Peyer's patch (tissue), 4 donors: ENCODE data around the gene DDX39A.

Source experiments
- CTCF ChIP-seq, 6 experiments: fragments of 450-650 bp in 4 of 6; fragments of 200-600 bp in 2 of 6; sonication (generic) in 1 of 6; IDR thresholded peaks; one replicate each; pipeline ENCODE4 v1.5.1; 2017 to 2019; ENCODE audit warnings: antibody characterized with exemption in 6 of 6, mild to moderate bottlenecking in 3 of 6, moderate library complexity in 1 of 6
- POLR2A ChIP-seq, 2 donors: fragments of 450-650 bp; IDR thresholded peaks; one replicate each; pipeline ENCODE4 v1.5.1; 2017; ENCODE audit warnings: antibody characterized with exemption in 2 of 2, mild to moderate bottlenecking in 2 of 2, moderate library complexity in 2 of 2

DNA sequence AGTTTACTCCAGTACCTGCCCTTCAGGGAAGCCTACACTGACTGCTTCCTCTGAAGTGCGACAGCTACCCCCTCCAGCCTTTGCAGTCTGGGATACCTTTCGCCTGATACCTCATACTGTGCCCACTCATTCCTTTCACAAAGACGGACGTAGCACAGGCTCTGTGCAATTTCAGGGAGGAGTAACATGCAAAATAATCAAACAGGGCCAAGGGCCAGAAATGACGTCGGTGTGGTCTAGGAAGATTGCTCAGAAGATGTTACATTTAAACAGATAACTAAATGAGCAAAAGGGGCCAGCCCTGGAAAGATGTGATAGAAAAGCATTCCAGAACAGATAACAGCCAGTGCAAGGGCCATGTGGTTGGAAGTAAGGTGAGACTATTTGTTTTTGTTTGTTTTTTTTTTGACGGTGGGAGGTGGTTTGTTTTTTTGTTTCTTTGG is 6.6 kb upstream of the DDX39A start:
- TF ChIP-seq CTCF (IDR thresholded peaks at IDR 0.05) (no peak), POLR2A (IDR thresholded peaks at IDR 0.05) (no peak)
